NB4 (cell line): ENCODE results near the gene RPL19.

ENCODE experiments used
- DNase-seq: peaks from one replicate; pipeline ENCODE4 v3.0.0; 2010; ENCODE audit warnings: low read depth
- H3K4me3 ChIP-seq: one replicate; pipeline ENCODE4 v1.5.1; 2011; ENCODE audit warnings: mild to moderate bottlenecking, low read depth, low read length, moderate library complexity
- CTCF ChIP-seq: IDR thresholded peaks from one replicate; pipeline ENCODE4 v1.5.1; 2012; ENCODE audit warnings: low read depth, low read length
- MAX ChIP-seq: IDR thresholded peaks from 2 replicates; pipeline ENCODE4 v1.6.1; 2011; ENCODE audit warnings: low read depth, low read length
- MYC ChIP-seq: IDR thresholded peaks from 2 replicates; pipeline ENCODE4 v1.6.1; 2011; ENCODE audit warnings: low read depth, low read length
- POLR2A ChIP-seq: IDR thresholded peaks from 2 replicates; pipeline ENCODE4 v1.6.1; 2011; ENCODE audit warnings: mild to moderate bottlenecking; ENCODE audit not compliant: insufficient read length; ENCODE audit errors: extremely low read depth

Gene RPL19

GRCh38 chr17:39209317-39210092, 9.4 kb downstream of the RPL19 start:
- TF ChIP-seq MAX (no peak), CTCF (no peak), MYC (no peak), POLR2A (no peak)
- H3K4me3 ChIP-seq = no peak overlapping the region
- DNase-seq = peak; percentile 75

GRCh38 chr17:39210093-39210434, 10.0 kb downstream of the RPL19 start:
- no peak for DNase-seq
- no peak for TF ChIP-seq CTCF
- TF ChIP-seq MAX = no peak
- TF ChIP-seq MYC = no peak
- TF ChIP-seq POLR2A = no peak
- no peak overlapping the region for H3K4me3 ChIP-seq

- DNase-seq = no peak
- no peak for TF ChIP-seq MAX
- H3K4me3 ChIP-seq = no peak overlapping the region
These were observed 12.2 kb downstream of the RPL19 start for GRCh38 chr17:39212195-39212810.

GRCh38 chr17:39212841-39213480, 12.9 kb downstream of the RPL19 start:
- TF ChIP-seq POLR2A = no peak
- TF ChIP-seq CTCF = no peak
- TF ChIP-seq MYC = no peak
- TF ChIP-seq MAX = no peak
- DNase-seq = no peak
- H3K4me3 ChIP-seq = no peak overlapping the region

- H3K4me3 ChIP-seq = no peak overlapping the region
- no peak for TF ChIP-seq CTCF
- TF ChIP-seq MAX = no peak
- TF ChIP-seq POLR2A = no peak
- no peak for TF ChIP-seq MYC
- DNase-seq = peak; percentile 79
These were observed 13.8 kb downstream of the RPL19 start for GRCh38 chr17:39213852-39214251.

- DNase-seq = no peak
- TF ChIP-seq MYC = no peak
- TF ChIP-seq MAX = no peak
- no peak for TF ChIP-seq CTCF
- no peak for TF ChIP-seq POLR2A
- H3K4me3 ChIP-seq = no peak overlapping the region
These were observed 17.8 kb downstream of the RPL19 start for GRCh38 chr17:39217734-39218369.
